Measurements from ENCODE around the gene DNAH14. TPM values are rescaled to one million over a fixed set of nuclear protein-coding genes. Genes with fewer than 3 reads are reported as not detected.
"Not testable (repeated sequence)": the region's sequence is repeated elsewhere in the genome, so short reads cannot be mapped to it uniquely, and the experiment has no call there.

Gene DNAH14
- total RNA-seq, 1 experiment from 2014 or later: 47.0 TPM

DNA sequence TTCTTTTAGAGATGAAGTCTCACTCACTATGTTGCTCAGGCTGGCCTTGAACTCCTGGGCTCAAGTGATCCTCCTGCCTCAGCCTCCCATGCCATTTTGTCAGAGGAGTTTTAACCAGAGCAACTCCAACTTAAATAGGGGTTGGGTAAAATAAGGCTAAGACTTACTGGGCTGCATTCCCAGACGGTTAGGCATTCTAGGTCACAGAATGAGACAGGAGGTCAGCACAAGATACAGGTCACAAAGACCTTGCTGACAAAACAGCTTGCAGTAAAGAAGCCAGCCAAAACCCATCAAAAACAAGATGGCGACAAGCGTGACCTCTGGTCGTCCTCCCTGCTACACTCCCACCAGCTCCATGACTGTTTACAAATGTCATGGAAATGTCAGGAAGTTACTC is 5.7 kb upstream of the DNAH14 start:
- TF ChIP-seq SIN3A (IDR thresholded peaks at IDR 0.05; ENCODE audit: borderline replicate concordance, insufficient read depth, low read depth, low read length) (no peak), TCF7L2 (IDR thresholded peaks at IDR 0.05; ENCODE audit: low read depth, low read length) (no peak), POLR2AphosphoS5 (IDR thresholded peaks at IDR 0.05; ENCODE audit: low read depth, low read length) (no peak)
- TF ChIP-seq, protein P1, sequence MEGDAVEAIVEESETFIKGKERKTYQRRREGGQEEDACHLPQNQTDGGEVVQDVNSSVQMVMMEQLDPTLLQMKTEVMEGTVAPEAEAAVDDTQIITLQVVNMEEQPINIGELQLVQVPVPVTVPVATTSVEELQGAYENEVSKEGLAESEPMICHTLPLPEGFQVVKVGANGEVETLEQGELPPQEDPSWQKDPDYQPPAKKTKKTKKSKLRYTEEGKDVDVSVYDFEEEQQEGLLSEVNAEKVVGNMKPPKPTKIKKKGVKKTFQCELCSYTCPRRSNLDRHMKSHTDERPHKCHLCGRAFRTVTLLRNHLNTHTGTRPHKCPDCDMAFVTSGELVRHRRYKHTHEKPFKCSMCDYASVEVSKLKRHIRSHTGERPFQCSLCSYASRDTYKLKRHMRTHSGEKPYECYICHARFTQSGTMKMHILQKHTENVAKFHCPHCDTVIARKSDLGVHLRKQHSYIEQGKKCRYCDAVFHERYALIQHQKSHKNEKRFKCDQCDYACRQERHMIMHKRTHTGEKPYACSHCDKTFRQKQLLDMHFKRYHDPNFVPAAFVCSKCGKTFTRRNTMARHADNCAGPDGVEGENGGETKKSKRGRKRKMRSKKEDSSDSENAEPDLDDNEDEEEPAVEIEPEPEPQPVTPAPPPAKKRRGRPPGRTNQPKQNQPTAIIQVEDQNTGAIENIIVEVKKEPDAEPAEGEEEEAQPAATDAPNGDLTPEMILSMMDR (IDR thresholded peaks at IDR 0.05): no peak
- TF ChIP-seq, protein P2, sequence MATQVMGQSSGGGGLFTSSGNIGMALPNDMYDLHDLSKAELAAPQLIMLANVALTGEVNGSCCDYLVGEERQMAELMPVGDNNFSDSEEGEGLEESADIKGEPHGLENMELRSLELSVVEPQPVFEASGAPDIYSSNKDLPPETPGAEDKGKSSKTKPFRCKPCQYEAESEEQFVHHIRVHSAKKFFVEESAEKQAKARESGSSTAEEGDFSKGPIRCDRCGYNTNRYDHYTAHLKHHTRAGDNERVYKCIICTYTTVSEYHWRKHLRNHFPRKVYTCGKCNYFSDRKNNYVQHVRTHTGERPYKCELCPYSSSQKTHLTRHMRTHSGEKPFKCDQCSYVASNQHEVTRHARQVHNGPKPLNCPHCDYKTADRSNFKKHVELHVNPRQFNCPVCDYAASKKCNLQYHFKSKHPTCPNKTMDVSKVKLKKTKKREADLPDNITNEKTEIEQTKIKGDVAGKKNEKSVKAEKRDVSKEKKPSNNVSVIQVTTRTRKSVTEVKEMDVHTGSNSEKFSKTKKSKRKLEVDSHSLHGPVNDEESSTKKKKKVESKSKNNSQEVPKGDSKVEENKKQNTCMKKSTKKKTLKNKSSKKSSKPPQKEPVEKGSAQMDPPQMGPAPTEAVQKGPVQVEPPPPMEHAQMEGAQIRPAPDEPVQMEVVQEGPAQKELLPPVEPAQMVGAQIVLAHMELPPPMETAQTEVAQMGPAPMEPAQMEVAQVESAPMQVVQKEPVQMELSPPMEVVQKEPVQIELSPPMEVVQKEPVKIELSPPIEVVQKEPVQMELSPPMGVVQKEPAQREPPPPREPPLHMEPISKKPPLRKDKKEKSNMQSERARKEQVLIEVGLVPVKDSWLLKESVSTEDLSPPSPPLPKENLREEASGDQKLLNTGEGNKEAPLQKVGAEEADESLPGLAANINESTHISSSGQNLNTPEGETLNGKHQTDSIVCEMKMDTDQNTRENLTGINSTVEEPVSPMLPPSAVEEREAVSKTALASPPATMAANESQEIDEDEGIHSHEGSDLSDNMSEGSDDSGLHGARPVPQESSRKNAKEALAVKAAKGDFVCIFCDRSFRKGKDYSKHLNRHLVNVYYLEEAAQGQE (IDR thresholded peaks at IDR 0.05; ENCODE audit: insufficient read depth in 1 of 2, low read depth in 2 of 2, low read length in 1 of 2): no peak
- H3K4me1 ChIP-seq (ENCODE audit: control insufficient read depth, insufficient read depth, low read length): no peaks in the 10 kb centered on the region
- H3K36me3 ChIP-seq (ENCODE audit: control insufficient read depth, insufficient read depth, low read length): no peaks in the 10 kb centered on the region
- POLR2A ChIA-PET: no interaction called here
- H3K27ac ChIP-seq (ENCODE audit: low read length): no peak overlapping the region
- intact Hi-C loops (cut with micrococcal nuclease; ENCODE audit: unreplicated experiment) (loop anchor here (5.0 kb wide), 2 partner anchors 66 to 276 kb away; no protein-coding TSS in a partner anchor), in situ Hi-C loops (cut with HindIII; ENCODE audit: low pct_unique_long_range_greater_than_20kb, low sequenced_read_pairs) (no loop called here)
- no peaks in the 10 kb centered on the region for H3K27me3 ChIP-seq (ENCODE audit: control insufficient read depth, insufficient read depth, low read length)
- CTCF ChIA-PET: no interaction called here
- no peak overlapping the region for H3K4me3 ChIP-seq (ENCODE audit: low read depth in 2 of 2, low read length in 2 of 2)
- ATAC-seq: no peak
- no TSS peak for BruUV-seq (replicated peaks)
- no peaks in the 10 kb centered on the region for H3K9me3 ChIP-seq (ENCODE audit: control insufficient read depth, insufficient read depth, low read depth, low read length)
- DNase-seq (ENCODE audit: low read depth, low spot score): no peak

DNA sequence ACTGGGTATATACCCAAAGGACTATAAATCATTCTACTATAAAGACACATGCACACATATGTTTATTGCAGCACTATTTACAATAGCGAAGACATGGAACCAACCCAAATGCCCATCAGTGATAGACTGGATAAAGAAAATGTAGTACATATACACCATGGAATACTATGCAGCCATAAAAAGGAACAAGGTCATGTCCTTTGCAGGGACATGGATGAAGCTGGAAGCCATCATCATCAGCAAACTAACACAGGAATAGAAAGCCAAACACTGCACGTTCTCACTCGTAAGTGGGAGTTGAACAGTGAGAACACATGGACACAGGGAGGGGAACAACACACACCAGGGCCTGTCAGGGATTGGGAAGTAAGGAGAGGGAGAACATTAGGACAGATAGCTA is 1.8 kb upstream of the DNAH14 start:
- POLR2A ChIA-PET; H3K4me1 ChIP-seq (ENCODE audit: control insufficient read depth, insufficient read depth, low read length); in situ Hi-C loops (cut with HindIII; ENCODE audit: low pct_unique_long_range_greater_than_20kb, low sequenced_read_pairs); H3K36me3 ChIP-seq (ENCODE audit: control insufficient read depth, insufficient read depth, low read length); H3K27ac ChIP-seq (ENCODE audit: low read length); H3K4me3 ChIP-seq (ENCODE audit: low read depth in 2 of 2, low read length in 2 of 2); BruUV-seq (replicated peaks); intact Hi-C loops (cut with micrococcal nuclease; ENCODE audit: unreplicated experiment); CTCF ChIA-PET; H3K27me3 ChIP-seq (ENCODE audit: control insufficient read depth, insufficient read depth, low read length); ATAC-seq; H3K9me3 ChIP-seq (ENCODE audit: control insufficient read depth, insufficient read depth, low read depth, low read length); DNase-seq (ENCODE audit: low read depth, low spot score): not testable (repeated sequence)

DNA sequence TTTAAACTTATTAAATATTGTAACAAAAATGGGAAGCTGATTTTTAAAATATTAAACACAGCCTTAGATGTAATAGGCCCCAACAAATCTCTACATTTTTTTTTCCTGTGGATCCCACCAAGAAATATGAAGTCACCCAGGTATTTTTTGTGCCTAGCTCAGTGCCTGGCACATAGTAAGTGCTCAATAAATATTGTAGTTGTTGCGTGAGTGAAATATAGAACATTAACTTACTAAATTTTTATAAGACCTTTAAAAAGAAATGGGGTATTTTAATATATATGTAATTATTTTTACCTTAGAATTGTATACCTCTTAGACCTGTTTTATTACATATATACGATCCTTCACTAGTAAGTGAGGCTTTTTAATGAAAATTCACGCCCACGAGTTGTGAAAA is 569 bp upstream of the DNAH14 start:
- ChIA-PET CTCF (no interaction called here), POLR2A (no interaction called here)
- Histone ChIP-seq H3K27ac (ENCODE audit: low read length) (peak overlapping the region; percentile 80), H3K27me3 (ENCODE audit: control insufficient read depth, insufficient read depth, low read length) (no peaks in the 10 kb centered on the region), H3K9me3 (ENCODE audit: control insufficient read depth, insufficient read depth, low read depth, low read length) (peaks cover 15% of the 10 kb centered on the region; the same call in 1 of the 2 replicates), H3K4me3 (ENCODE audit: low read depth in 2 of 2, low read length in 2 of 2) (peak overlapping the region; percentile 73 to 80), H3K4me1 (ENCODE audit: control insufficient read depth, insufficient read depth, low read length) (no peaks in the 10 kb centered on the region), H3K36me3 (ENCODE audit: control insufficient read depth, insufficient read depth, low read length) (peaks cover 3% of the 10 kb centered on the region; the same call in 1 of the 2 replicates)
- BruUV-seq (replicated peaks): TSS peak; percentile 76
- no peak for DNase-seq (ENCODE audit: low read depth, low spot score)
- intact Hi-C loops (cut with micrococcal nuclease; ENCODE audit: unreplicated experiment): no loop called here
- in situ Hi-C loops (cut with HindIII; ENCODE audit: low pct_unique_long_range_greater_than_20kb, low sequenced_read_pairs): no loop called here
- no peak for ATAC-seq
- TF ChIP-seq TCF7L2 (IDR thresholded peaks at IDR 0.05; ENCODE audit: low read depth, low read length): no peak
- TF ChIP-seq, protein P2 (IDR thresholded peaks at IDR 0.05; ENCODE audit: insufficient read depth in 1 of 2, low read depth in 2 of 2, low read length in 1 of 2): no peak
- no peak for TF ChIP-seq SIN3A (IDR thresholded peaks at IDR 0.05; ENCODE audit: borderline replicate concordance, insufficient read depth, low read depth, low read length)
- TF ChIP-seq POLR2AphosphoS5 (IDR thresholded peaks at IDR 0.05; ENCODE audit: low read depth, low read length): no peak
- TF ChIP-seq, protein P1 (IDR thresholded peaks at IDR 0.05): no peak

Measured in Panc1 (cell line).